ENCODE measurements around the gene SH3BP1.
"Not testable (repeated sequence)": the region's sequence is repeated elsewhere in the genome, so short reads cannot be mapped to it uniquely, and the experiment has no call there.

The SH3BP1 gene

DNA sequence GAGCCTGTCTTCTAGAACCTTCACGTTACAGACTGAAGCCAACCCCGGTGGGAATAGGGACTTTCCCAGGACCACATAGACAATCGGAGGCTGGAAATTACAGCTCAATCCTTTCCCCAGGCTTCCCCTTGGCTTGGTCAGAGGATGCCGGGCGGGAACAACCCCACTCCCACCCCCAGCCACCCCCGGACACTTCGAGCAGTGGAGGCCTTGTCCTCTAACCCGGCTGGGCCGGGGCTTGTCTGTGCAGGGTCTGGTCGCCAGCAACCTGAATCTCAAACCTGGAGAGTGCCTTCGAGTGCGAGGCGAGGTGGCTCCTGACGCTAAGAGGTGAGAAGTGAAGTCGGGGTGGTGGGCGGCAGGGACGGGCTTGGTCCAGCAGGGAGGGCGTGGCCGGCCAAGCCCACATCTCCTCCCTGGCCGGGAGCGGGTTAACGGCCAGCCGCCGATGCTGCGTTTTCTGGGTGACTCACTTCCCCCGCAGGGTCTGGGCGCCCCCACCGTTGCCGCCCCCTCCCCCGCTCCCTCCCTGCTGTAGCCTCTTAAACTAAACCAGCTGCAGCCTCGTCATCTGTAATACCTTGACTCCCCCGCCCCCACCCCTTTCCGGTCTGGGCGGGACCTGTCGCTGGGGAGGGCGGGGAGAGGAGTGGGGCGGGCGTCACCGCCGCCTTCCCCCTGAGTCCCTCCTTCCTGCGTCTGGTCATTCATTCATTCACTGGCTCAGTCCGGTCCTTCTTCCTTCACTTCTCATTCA lies 37.4 kb downstream of the SH3BP1 start:
- DNase-seq = peak in 47 of 58 donors; percentile 10 to 84 (median 38)

- DNase-seq = no peak
These were observed 38.1 kb downstream of the SH3BP1 start for GRCh38 chr22:37677493-37677974.

- no peak for DNase-seq
These were observed 38.9 kb downstream of the SH3BP1 start for GRCh38 chr22:37678372-37678771.

GRCh38 chr22:37679670-37680069 lies 40.2 kb downstream of the SH3BP1 start:
- DNase-seq = no peak

DNA sequence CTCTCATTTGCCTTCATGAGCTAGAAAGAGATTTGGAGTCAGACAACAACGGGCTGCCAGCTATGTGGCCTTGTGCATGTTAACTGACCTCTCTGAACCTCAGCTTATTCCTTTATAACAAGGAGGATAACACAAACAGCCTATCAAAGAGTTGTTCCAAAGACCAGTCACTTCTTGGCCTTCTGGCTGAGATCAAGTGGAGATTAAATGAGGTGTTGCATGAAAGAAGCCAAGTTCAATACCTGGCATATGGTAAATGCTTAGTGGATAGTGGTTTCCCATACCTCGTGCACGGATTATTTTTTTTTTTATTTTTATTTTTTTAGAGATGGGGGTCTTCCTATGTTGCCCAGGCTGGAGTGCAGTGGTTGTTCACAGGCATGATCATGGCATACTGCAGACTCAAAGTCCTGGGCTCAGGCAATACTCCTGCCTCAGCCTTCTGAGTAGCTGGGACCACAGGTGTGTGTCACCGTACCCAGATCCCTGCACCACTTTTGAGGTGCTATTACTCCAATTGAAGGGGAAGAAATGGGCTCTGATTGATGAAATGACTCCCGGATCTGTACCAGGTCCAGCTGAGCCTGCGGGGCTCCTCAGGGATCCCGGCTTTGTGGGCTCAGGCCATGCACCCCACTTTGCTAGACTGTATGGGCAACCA lies 40.9 kb downstream of the SH3BP1 start:
- no peak for DNase-seq

DNA sequence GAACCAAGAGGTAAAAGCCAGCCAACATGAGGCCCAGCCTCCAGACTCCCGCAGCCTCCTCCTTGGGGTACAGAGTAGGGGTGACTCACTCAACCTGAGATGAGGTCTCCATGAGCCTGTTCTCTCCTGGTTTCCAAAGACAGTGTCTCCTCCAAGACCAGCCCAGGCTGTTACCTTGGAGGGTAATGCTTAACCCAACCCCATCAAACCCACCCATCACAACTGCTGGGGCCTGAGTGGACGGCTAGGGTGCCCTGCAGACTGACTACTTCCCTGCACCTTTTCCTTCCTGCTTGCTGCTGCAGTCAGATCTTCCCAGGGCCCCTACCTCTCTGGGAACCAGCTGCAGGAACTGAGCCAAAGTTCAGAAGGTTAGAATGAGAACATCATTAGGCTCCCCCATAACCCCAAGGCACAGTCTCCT lies 41.5 kb downstream of the SH3BP1 start:
- DNase-seq = no peak

DNA sequence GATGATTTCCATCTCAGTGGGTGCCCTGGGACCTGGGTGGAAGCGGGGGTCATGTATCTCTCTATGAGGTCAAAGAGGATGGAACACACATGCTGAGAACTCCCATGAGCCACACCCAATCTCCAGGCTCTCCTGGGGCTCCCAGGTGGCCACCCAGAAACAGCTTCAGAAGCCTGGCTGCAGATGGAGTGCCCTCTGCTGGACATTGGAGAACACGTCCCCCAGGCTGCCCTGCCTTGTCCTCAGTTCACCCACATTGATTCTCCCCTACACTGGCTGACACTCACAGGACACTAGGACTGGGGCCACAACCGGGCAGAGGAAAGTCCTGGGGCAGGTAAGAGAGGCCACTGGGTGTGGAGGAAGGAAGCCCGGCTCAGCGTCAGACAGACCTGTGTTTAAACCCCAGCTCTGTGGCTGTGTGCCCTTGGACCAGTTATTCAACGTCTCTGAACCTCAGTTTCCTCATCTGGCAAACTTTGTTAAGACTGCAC lies 42.1 kb downstream of the SH3BP1 start:
- peak in 39 of 58 donors; percentile 7 to 73 (median 38) for DNase-seq

DNA sequence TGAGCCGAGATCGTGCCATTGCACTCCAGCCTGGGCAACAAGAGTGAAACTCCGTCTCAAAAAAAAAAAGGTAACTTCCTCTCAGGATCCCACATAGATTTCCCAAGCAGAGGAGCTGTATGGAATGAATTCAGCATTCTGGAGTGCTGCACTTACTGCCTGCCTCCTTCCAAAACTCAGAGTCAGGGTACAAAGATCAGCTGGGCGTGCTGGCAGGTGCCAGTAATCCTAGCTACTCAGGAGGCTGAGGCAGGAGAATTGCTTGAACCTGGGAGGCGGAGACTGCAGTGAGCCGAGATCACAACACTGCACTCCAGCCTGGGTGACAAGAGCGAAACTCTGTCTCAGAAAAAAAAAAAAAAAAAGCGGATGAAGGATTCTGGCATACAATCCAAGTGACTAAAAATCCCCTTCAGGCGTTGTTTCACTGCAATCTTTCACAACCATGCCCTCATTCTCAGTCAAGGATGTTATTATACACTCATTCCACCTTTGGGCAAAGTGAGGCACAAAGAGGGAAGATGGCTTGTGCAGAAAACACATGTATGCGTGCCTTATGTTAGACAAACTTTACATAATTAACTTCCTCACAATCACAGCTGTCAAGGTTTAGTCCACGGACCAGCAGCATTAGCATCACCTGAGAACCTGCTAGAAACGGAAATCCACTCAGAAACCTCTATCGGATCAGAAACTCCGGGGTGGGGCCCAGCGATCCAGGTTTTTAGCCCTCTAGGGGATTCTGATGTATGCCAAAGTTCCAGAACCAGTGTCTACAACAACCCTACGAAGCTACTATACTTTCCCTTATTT lies 45.5 kb downstream of the SH3BP1 start:
- DNase-seq = no peak

- DNase-seq = peak in 57 of 58 donors; percentile 51 to 90 (median 76)
These were observed 46.8 kb downstream of the SH3BP1 start, which contains the start of gene NOL12 for GRCh38 chr22:37686002-37686982. Gene NOL12, plus strand, starts transcription at chr22:37686343. Its CDS starts 50 bp downstream, at chr22:37686393.

DNA sequence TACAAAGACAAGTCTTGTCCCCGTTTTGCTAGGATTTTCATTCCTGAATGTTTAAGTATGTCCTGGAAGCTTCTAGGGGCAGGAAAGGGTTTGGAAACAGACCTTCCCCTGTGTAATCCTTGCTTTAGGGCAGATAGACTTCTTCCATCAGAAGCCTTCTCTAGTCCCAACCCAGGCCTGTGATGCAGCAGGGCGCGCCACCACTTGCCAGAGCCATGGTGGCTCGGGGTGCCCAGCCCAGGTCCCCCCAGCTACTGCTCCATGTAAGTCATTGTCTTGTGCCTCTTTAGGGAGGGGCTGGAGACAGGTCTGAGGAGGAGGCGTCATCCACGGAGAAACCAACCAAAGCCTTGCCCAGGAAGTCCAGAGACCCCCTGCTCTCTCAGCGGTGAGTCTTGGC lies 50.9 kb downstream of the SH3BP1 start:
- no peak for DNase-seq

- DNase-seq = no peak
These were observed 51.5 kb downstream of the SH3BP1 start for GRCh38 chr22:37690901-37691504.

DNA sequence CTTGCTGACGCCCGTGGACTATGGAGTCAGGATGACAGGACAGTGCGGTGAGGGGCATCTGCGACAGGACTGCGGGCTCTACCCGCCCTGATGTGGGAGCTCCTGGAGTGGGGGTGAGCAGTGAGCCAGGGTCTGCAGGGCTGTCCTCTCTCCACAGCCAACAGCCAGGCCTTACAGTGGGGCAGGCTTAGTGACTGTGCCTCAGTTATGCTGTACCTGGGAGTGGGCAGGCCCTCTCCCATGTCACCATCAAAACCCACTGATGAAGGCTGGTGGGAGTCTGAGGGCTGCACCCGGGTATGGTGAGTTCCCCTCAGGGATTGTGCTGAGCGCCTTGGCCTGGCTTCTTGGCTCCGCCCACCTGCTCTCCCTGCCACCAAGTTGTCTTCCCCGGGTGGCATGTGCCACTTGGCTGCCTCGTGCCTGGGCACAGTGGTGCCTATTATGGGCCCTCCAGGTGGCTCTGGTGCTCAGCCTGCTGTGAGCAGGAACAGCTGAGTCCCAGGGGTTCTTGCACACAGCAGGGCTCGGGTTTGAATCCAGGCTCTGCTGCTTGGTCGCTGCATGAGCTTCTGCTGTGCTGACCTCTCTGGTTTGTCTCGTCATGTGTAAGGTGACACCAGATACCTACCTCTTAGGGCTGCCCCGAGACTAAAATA lies 53.3 kb downstream of the SH3BP1 start:
- no peak for DNase-seq

GRCh38 chr22:37694131-37694530 lies 54.7 kb downstream of the SH3BP1 start:
- DNase-seq = not testable (repeated sequence)

DNA sequence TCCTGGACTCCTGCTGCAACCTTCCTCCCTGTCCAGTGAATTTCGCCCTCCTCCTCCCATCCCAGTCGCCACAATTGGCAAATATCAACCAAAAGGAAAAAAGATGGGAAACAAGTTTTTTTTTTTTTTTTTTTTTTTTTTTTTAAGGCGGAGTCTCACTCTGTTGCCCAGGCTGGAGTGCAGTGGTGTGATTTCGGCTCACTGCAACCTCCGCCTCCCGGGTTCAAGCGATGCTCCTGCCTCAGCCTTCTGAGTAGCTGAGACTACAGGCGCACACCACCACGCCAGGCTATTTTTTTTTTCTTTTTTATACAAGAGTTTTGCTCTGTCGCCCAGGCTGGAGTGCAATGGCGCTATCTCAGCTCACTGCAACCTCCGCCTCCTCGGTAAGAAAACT lies 56.8 kb downstream of the SH3BP1 start:
- DNase-seq = not testable (repeated sequence)

DNA sequence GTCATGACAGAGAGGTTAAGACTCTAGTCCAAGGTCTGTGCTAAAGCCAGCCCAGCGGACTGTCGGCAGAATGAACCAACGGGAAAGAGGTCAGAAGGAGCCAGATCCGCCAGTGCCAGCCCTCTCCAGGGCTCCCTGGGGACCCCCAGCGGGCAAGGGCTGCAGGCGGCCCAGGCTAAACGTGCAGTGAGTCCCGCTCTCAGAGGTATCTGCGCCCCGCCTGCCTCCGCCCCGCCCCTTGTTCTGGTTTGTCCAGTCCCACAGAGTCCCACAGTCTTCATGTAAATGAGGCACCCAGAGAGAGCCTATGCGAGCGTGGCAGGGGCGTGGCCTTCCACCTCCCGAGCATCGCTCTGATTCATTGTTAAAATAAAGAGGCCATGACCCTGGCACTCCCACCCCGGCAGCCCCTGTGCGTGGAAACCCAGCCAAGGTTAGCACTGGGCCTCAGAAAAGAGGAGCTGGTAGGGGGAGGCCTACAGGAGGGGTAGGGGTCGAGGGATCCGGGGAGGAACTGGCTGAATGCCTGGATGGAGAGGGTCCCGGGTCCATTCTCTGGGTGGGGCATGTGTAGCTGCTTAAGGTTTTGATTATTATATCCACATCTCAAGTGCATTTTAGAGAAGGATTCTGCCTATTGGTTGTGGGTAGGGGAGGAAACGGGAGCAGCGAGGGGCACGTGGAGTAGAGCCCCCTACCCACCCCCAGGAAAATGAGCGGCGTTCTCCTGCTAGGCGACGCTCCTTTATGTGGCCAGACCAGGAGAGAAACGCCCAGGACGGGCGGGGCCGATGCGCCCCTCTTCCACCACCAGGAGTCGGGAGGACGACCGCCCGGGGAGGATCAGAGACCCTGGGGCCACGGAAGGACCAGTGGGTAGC lies 57.4 kb downstream of the SH3BP1 start, which contains the start of gene TRIOBP:
TSS of gene TRIOBP (plus strand) at position 392 of the 881 bp plus-strand sequence. CDS start 4,318 bp downstream, outside the sequence.
- peak in 53 of 58 donors; percentile 15 to 92 (median 73) for DNase-seq

DNA sequence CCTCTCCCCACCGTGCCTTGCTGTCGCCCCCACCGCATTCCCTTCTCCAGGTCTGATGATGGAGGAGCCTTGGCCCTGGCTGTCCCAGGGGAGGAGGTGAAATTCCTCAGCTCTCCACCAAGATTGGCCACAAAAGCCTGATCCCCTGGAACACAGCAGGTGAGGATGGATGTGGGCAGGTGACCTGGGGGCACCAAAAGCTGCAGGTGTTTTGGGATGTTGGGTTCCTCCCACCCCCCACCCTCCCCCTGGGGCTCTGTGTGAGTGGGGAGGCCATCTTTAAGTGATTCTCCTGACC lies 58.0 kb downstream of the SH3BP1 start:
- no peak for DNase-seq

DNA sequence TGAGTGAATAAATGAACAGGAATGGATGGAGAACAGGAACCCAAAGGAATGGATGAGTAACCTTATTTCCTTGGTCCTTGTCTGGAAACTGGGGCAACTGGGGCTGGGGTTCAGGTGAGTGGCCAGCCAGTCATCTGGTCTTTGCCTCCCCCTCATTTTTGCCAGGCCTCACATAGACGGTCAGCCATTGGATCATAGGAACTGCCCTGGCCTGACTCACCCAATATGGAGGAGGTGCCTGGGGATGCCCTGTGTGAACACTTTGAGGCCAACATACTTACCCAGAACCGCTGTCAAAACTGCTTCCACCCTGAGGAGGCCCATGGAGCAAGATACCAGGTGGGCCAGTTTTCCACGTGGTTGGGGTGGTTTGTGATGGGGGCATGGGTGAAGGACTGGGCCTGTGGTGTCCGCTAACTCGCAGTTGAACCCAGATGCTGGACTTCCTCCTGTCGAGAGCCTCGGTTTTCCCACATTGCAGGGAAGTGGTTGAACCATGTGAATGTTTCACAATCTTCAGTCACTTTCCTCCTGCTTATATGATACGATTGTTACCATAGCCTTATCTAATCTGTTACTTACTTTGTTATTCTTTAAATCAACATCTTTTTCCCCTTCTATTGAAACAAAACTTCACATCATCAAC lies 61.8 kb downstream of the SH3BP1 start:
- peak in 8 of 58 donors; percentile 2 to 30 (median 6) for DNase-seq

- DNase-seq = no peak
These were observed 64.4 kb downstream of the SH3BP1 start for GRCh38 chr22:37703906-37704305.
